IMR-90 (cell line): ENCODE measurements around the gene PARD3. TPM values are rescaled to one million over a fixed set of nuclear protein-coding genes. Genes with fewer than 3 reads are reported as not detected.

Experiments used
- ATAC-seq: fragments of 200-7000 bp; cut with Tn5 transposase; 2 replicates; pipeline ENCODE4 v1.9.1; 2020; ENCODE audit warnings: low read depth, mild to moderate bottlenecking, moderate library complexity
- BruUV-seq: library from RNA; stranded (reverse); fragments of 400-500 nt; replicated peaks from 2 replicates; lab custom pipeline; 2021; lab: Mats Ljungman, UMichigan
- CTCF ChIA-PET: fragments of 300-600 bp; formaldehyde crosslinking; extraction: SDS; loops from one replicate; lab custom pipeline; 2021; ENCODE audit warnings: antibody characterized with exemption; lab: Yijun Ruan, JAX
- POLR2A ChIA-PET: fragments of 300-600 bp; sonication (Branson Sonifier 250); formaldehyde crosslinking; loops from one replicate; lab custom pipeline; 2022; ENCODE audit warnings: antibody characterized with exemption; ENCODE audit not compliant: unreplicated experiment; lab: Charles Lee
- DNase-seq: peaks from one replicate; pipeline ENCODE4 v3.0.0; 2013
- H2AFZ ChIP-seq: replicated peaks from 2 replicates; pipeline ENCODE3; 2013; ENCODE audit warnings: low read length, mild to moderate bottlenecking; ENCODE audit not compliant: poor library complexity
- H2AK5ac ChIP-seq: 2 replicates; pipeline ENCODE4 v1.6.1; 2013; ENCODE audit warnings: low read depth, low read length, inconsistent platforms
- H2AK9ac ChIP-seq: replicated peaks from 2 replicates; pipeline ENCODE3; 2013; ENCODE audit warnings: mild to moderate bottlenecking, low read depth, low read length, moderate library complexity; ENCODE audit not compliant: poor library complexity
- H2BK120ac ChIP-seq: 2 replicates; pipeline ENCODE4 v1.6.1; 2013; ENCODE audit warnings: low read depth, low read length, inconsistent platforms
- H2BK15ac ChIP-seq: 3 replicates; pipeline ENCODE4 v1.6.1; 2013; ENCODE audit warnings: low read depth, low read length, inconsistent platforms
- H2BK20ac ChIP-seq: 2 replicates; pipeline ENCODE4 v1.6.1; 2013; ENCODE audit warnings: low read depth, mild to moderate bottlenecking, inconsistent platforms, low read length, moderate library complexity
- H2BK5ac ChIP-seq: 2 replicates; pipeline ENCODE4 v1.6.1; 2013; ENCODE audit warnings: mild to moderate bottlenecking, low read depth, low read length, inconsistent platforms; ENCODE audit not compliant: poor library complexity, severe bottlenecking
- H3K14ac ChIP-seq: replicated peaks from 2 replicates; pipeline ENCODE4 v1.6.1; 2013; ENCODE audit warnings: low read depth, low read length, inconsistent platforms
- H3K18ac ChIP-seq: 2 replicates; pipeline ENCODE4 v1.6.1; 2013; ENCODE audit warnings: low read depth, low read length, control low read depth
- H3K23ac ChIP-seq: 2 replicates; pipeline ENCODE4 v1.6.1; 2013; ENCODE audit warnings: low read depth, low read length, inconsistent platforms
- H3K27ac ChIP-seq: 2 replicates; pipeline ENCODE4 v1.5.1; 2013; ENCODE audit warnings: mild to moderate bottlenecking, control low read depth, low read length; ENCODE audit not compliant: insufficient read depth
- H3K27me3 ChIP-seq: 2 replicates; pipeline ENCODE4 v1.6.1; 2013; ENCODE audit warnings: low read length; ENCODE audit not compliant: control insufficient read depth, insufficient read depth
- H3K36me3 ChIP-seq: 2 replicates; pipeline ENCODE4 v1.6.1; 2013; ENCODE audit warnings: low read length, mixed read lengths; ENCODE audit not compliant: control insufficient read depth, insufficient read depth
- H3K4ac ChIP-seq: 2 replicates; pipeline ENCODE4 v1.6.1; 2013; ENCODE audit warnings: low read depth, low read length, inconsistent platforms
- H3K4me1 ChIP-seq: 2 replicates; pipeline ENCODE4 v1.6.1; 2013; ENCODE audit warnings: low read length, mixed read lengths; ENCODE audit not compliant: control insufficient read depth, insufficient read depth
- H3K4me2 ChIP-seq: 2 replicates; pipeline ENCODE4 v1.6.1; 2013; ENCODE audit warnings: low read depth, mild to moderate bottlenecking, control low read depth, low read length, moderate library complexity
- H3K4me3 ChIP-seq: 2 replicates; pipeline ENCODE4 v1.5.1; 2013; ENCODE audit warnings: low read depth, mild to moderate bottlenecking, control low read depth, low read length, moderate library complexity; ENCODE audit not compliant: insufficient read depth
- H3K56ac ChIP-seq: 2 replicates; pipeline ENCODE4 v1.6.1; 2013; ENCODE audit warnings: low read length, inconsistent platforms; ENCODE audit not compliant: insufficient read depth; ENCODE audit errors: extremely low read depth
- H3K79me1 ChIP-seq, 2 experiments: 2 replicates each; pipeline ENCODE4 v1.6.1; 2013; ENCODE audit warnings: low read length in 2 of 2, inconsistent platforms in 1 of 2, low read depth in 1 of 2
- H3K9ac ChIP-seq: 2 replicates; pipeline ENCODE4 v1.6.1; 2013; ENCODE audit warnings: low read depth, low read length, control low read depth
- H3K9me1 ChIP-seq: 2 replicates; pipeline ENCODE4 v1.6.1; 2013; ENCODE audit warnings: low read length, inconsistent platforms; ENCODE audit not compliant: insufficient read depth
- H3K9me3 ChIP-seq: 2 replicates; pipeline ENCODE4 v1.6.1; 2013; ENCODE audit warnings: low read length; ENCODE audit not compliant: control insufficient read depth, insufficient read depth
- H4K20me1 ChIP-seq: 2 replicates; pipeline ENCODE4 v1.6.1; 2013; ENCODE audit warnings: low read length, inconsistent platforms; ENCODE audit not compliant: insufficient read depth
- H4K5ac ChIP-seq: 2 replicates; pipeline ENCODE4 v1.6.1; 2013; ENCODE audit warnings: mild to moderate bottlenecking, low read depth, low read length, control low read depth
- H4K8ac ChIP-seq, 2 experiments: 2 replicates each; pipeline ENCODE4 v1.6.1; 2013; ENCODE audit warnings: low read depth in 2 of 2, low read length in 2 of 2, control low read depth in 1 of 2, inconsistent platforms in 1 of 2
- H4K91ac ChIP-seq: 2 replicates; pipeline ENCODE4 v1.6.1; 2013; ENCODE audit warnings: low read depth, low read length, inconsistent platforms; ENCODE audit not compliant: insufficient read depth
- BHLHE40 ChIP-seq: fragments of 150-350 bp; IDR thresholded peaks from 2 replicates; pipeline ENCODE4 v1.6.1; 2016; ENCODE audit warnings: mild to moderate bottlenecking, low read depth, low read length
- CEBPB ChIP-seq: IDR thresholded peaks from 2 replicates; pipeline ENCODE4 v1.6.1; 2012; ENCODE audit warnings: low read depth, low read length, improper control_type of control experiment
- CHD1 ChIP-seq: IDR thresholded peaks from 2 replicates; pipeline ENCODE4 v1.6.1; 2012; ENCODE audit warnings: low read depth, low read length, improper control_type of control experiment
- ELK1 ChIP-seq: fragments of 150-350 bp; IDR thresholded peaks from 2 replicates; pipeline ENCODE4 v1.6.1; 2016; ENCODE audit warnings: low read depth, mild to moderate bottlenecking, low read length, moderate library complexity, borderline replicate concordance
- FOS ChIP-seq: fragments of 150-350 bp; IDR thresholded peaks from 2 replicates; pipeline ENCODE4 v1.6.1; 2016; ENCODE audit warnings: low read depth, low read length
- MAFK ChIP-seq: IDR thresholded peaks from 2 replicates; pipeline ENCODE4 v1.6.1; 2012; ENCODE audit warnings: low read depth, low read length, improper control_type of control experiment
- MAZ ChIP-seq: IDR thresholded peaks from 2 replicates; pipeline ENCODE4 v1.6.1; 2012; ENCODE audit warnings: low read depth, mild to moderate bottlenecking, low read length, improper control_type of control experiment, moderate library complexity, borderline replicate concordance
- MXI1 ChIP-seq: IDR thresholded peaks from 2 replicates; pipeline ENCODE4 v1.6.1; 2012; ENCODE audit warnings: low read depth, mild to moderate bottlenecking, low read length, moderate library complexity, borderline replicate concordance
- NFE2L2 ChIP-seq: fragments of 150-350 bp; IDR thresholded peaks from 2 replicates; pipeline ENCODE4 v1.6.1; 2016; ENCODE audit warnings: low read depth, mild to moderate bottlenecking, low read length
- POLR2A ChIP-seq: IDR thresholded peaks from 2 replicates; pipeline ENCODE4 v1.6.1; 2012; ENCODE audit warnings: mild to moderate bottlenecking, low read depth, low read length
- RAD21 ChIP-seq: IDR thresholded peaks from 2 replicates; pipeline ENCODE4 v1.6.1; 2012; ENCODE audit warnings: low read length, improper control_type of control experiment
- RCOR1 ChIP-seq: IDR thresholded peaks from 2 replicates; pipeline ENCODE4 v1.6.1; 2012; ENCODE audit warnings: mild to moderate bottlenecking, low read length, improper control_type of control experiment; ENCODE audit not compliant: insufficient replicate concordance
- RFX5 ChIP-seq: IDR thresholded peaks from 2 replicates; pipeline ENCODE4 v1.8.0; 2012; ENCODE audit warnings: low read depth, mild to moderate bottlenecking, low read length, moderate library complexity
- SMC3 ChIP-seq: fragments of 150-350 bp; IDR thresholded peaks from 2 replicates; pipeline ENCODE4 v1.6.1; 2016; ENCODE audit warnings: low read depth, mild to moderate bottlenecking, antibody characterized with exemption, low read length, moderate library complexity
- USF2 ChIP-seq: fragments of 150-350 bp; IDR thresholded peaks from 2 replicates; pipeline ENCODE4 v1.6.1; 2017; ENCODE audit warnings: mild to moderate bottlenecking, antibody characterized with exemption, low read length, low read depth
- WGBS, 2 experiments: methylation state at CpG; one replicate each; pipeline versions ENCODE4 v1.1.5 to v1.1.7; 2013; ENCODE audit warnings: missing lambda C conversion rate in 2 of 2; ENCODE audit not compliant: insufficient read length in 1 of 2; ENCODE audit errors: extremely low coverage in 2 of 2; 5-methylcytosine and 5-hydroxymethylcytosine counted together
- dilution Hi-C: fragments of 300-500 bp; cut with HindIII; formaldehyde crosslinking; loops from one replicate; pipeline ENCODE4 v1.14.3; 2018; ENCODE audit warnings: low sequenced_read_pairs; ENCODE audit not compliant: unreplicated experiment
- in situ Hi-C: fragments of 300-500 bp; cut with MboI; formaldehyde crosslinking; loops from 3 replicates; pipeline ENCODE4 v1.14.3; 2019; ENCODE audit warnings: low sequenced_read_pairs, inconsistent platforms, mixed read lengths
- intact Hi-C: fragments of 100-400 bp; cut with micrococcal nuclease; formaldehyde crosslinking; loops from 2 replicates; pipeline ENCODE4 v1.10.0; 2022
- polyA plus RNA-seq, 3 experiments: library from polyadenylated mRNA; depleted of rRNA; stranded (reverse); fragments of >200 nt; gene quantifications; 2 replicates each; pipeline ENCODE4 v1.2.3, GENCODE V29; 2012; ENCODE audit warnings: low replicate concordance in 1 of 3
- total RNA-seq: library from RNA; depleted of rRNA; stranded (reverse); fragments of >200 nt; gene quantifications from 2 replicates; pipeline ENCODE4 v1.2.3, GENCODE V29; 2012
- TF ChIP-seq, protein P1 (sequence below): conservative IDR thresholded peaks from 2 replicates; pipeline ENCODE4 v1.5.1; 2012; ENCODE audit warnings: mild to moderate bottlenecking, low read depth, low read length, improper control_type of control experiment

PARD3 gene
- total and polyA plus RNA-seq, 2 of the 4 experiments (the other 2 are of a cell fraction), result 14.6 to 37.5 TPM

DNA sequence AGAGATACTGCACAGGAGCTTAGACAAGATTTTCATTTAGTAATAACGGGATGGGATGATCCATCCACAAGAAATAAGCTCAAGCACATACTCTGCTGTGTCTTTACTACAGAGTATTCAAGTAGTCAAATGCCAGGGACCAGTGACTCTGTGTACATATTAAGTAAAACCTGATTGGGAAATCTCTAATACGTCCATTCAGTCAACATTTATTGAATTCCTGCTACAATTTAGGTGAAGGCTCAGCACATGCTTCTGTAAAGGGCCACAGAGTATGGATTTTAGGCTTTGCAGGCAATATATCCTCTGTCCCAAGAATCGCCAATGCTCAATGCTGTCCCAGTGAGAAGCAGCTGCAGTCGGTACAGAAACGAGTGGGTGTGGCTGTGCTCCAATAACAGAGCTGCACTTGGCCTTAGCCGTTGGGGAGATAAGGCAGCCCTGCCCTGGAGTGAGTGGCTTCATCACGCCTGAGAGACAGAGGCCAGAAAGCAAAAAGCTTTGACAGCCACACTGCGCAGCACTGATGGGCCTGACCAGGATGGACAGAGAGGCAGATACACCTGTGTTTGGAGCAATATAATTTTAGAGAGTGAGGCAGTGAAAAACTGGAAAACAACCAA lies 186.8 kb downstream of the PARD3 start:
- H2AK9ac ChIP-seq, result peak overlapping the region; percentile 44
- H3K9ac ChIP-seq, result no peak overlapping the region
- H3K4ac ChIP-seq, result no peak overlapping the region
- H3K23ac ChIP-seq, result no peak overlapping the region
- no peak overlapping the region for H4K91ac ChIP-seq
- H4K20me1 ChIP-seq, result no peaks in the 10 kb centered on the region; the same call in 1 of the 2 replicates
- H2BK120ac ChIP-seq, result no peak overlapping the region
- H3K56ac ChIP-seq, result no peak overlapping the region
- 30% methylated on average over 5 of the region's 8 CpGs; no CpG with 5 or more reads in 1 of the 2 experiments for WGBS, 2 experiments
- no peak overlapping the region for H2BK5ac ChIP-seq
- CTCF ChIA-PET, result no interaction called here
- peak; percentile 46 for DNase-seq
- in situ Hi-C loops, result loop anchor here (25.0 kb wide), 1 partner anchor 841 kb away; no protein-coding TSS in a partner anchor
- no peak overlapping the region for H2AK5ac ChIP-seq
- no peak for TF ChIP-seq RAD21
- TF ChIP-seq MAFK, result no peak
- TF ChIP-seq CEBPB, result no peak
- TF ChIP-seq ELK1, result no peak
- TF ChIP-seq NFE2L2, result no peak
- no peak for TF ChIP-seq RCOR1
- TF ChIP-seq POLR2A, result no peak
- TF ChIP-seq, protein P1, sequence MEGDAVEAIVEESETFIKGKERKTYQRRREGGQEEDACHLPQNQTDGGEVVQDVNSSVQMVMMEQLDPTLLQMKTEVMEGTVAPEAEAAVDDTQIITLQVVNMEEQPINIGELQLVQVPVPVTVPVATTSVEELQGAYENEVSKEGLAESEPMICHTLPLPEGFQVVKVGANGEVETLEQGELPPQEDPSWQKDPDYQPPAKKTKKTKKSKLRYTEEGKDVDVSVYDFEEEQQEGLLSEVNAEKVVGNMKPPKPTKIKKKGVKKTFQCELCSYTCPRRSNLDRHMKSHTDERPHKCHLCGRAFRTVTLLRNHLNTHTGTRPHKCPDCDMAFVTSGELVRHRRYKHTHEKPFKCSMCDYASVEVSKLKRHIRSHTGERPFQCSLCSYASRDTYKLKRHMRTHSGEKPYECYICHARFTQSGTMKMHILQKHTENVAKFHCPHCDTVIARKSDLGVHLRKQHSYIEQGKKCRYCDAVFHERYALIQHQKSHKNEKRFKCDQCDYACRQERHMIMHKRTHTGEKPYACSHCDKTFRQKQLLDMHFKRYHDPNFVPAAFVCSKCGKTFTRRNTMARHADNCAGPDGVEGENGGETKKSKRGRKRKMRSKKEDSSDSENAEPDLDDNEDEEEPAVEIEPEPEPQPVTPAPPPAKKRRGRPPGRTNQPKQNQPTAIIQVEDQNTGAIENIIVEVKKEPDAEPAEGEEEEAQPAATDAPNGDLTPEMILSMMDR, result no peak
- no peak for TF ChIP-seq USF2
- no peak for TF ChIP-seq CHD1
- TF ChIP-seq RFX5, result no peak
- no peak for TF ChIP-seq BHLHE40
- no peak for TF ChIP-seq MAZ
- TF ChIP-seq SMC3, result no peak
- no peak for TF ChIP-seq FOS
- no peak for TF ChIP-seq MXI1
- no peak overlapping the region for H2BK15ac ChIP-seq
- no peaks in the 10 kb centered on the region for H3K27me3 ChIP-seq
- dilution Hi-C loops, result no loop called here
- H3K4me3 ChIP-seq, result no peak overlapping the region
- POLR2A ChIA-PET, result no interaction called here
- H3K18ac ChIP-seq, result no peak overlapping the region
- H3K27ac ChIP-seq, result no peak overlapping the region
- H3K79me1 ChIP-seq, result peaks cover 7 to 20% of the 10 kb centered on the region in 2 experiments
- H2AFZ ChIP-seq, result peak overlapping the region; percentile 49
- BruUV-seq, result no TSS peak
- H3K14ac ChIP-seq, result no peak overlapping the region
- ATAC-seq, result peak; percentile 82
- H3K4me1 ChIP-seq, result no peaks in the 10 kb centered on the region
- H3K9me3 ChIP-seq, result no peaks in the 10 kb centered on the region
- H4K5ac ChIP-seq, result no peak overlapping the region
- H2BK20ac ChIP-seq, result no peak overlapping the region
- no peak overlapping the region for H4K8ac ChIP-seq
- no peak overlapping the region for H3K4me2 ChIP-seq
- intact Hi-C loops, result loop anchor here (10.0 kb wide), 1 partner anchor 253 kb away; no protein-coding TSS in a partner anchor
- no peaks in the 10 kb centered on the region for H3K36me3 ChIP-seq
- peaks cover 17% of the 10 kb centered on the region; the same call in 1 of the 2 replicates for H3K9me1 ChIP-seq
